Panc1 (cell line): ENCODE results near the gene KRTAP10-6. TPM values are rescaled to one million over a fixed set of nuclear protein-coding genes. Genes with fewer than 3 reads are reported as not detected.

Source experiments
- ATAC-seq: fragments of 200-7000 bp; cut with Tn5 transposase; 2 replicates; pipeline ENCODE4 v1.9.1; 2020; ENCODE audit warnings: mild to moderate bottlenecking, moderate library complexity
- BruUV-seq: library from RNA; stranded (reverse); fragments of 400-500 nt; replicated peaks from 2 replicates; lab custom pipeline; 2021; lab: Mats Ljungman, UMichigan
- CTCF ChIA-PET: fragments of 300-600 bp; sonication (Branson Sonifier 250); formaldehyde crosslinking; loops from one replicate; lab custom pipeline; 2022; ENCODE audit warnings: antibody characterized with exemption; lab: Charles Lee
- POLR2A ChIA-PET: fragments of 300-600 bp; sonication (Branson Sonifier 250); formaldehyde crosslinking; loops from one replicate; lab custom pipeline; 2022; ENCODE audit warnings: antibody characterized with exemption; lab: Charles Lee
- DNase-seq: peaks from one replicate; pipeline ENCODE4 v3.0.0-alpha.2; 2010; ENCODE audit warnings: low read depth, low spot score
- H3K27ac ChIP-seq: 2 replicates; pipeline ENCODE4 v1.5.1; 2011; ENCODE audit warnings: mild to moderate bottlenecking, low read length, inconsistent platforms
- H3K27me3 ChIP-seq: fragments of 200-500 bp; sonication (Bioruptor generic); 2 replicates; pipeline ENCODE4 v1.6.0; 2014; ENCODE audit warnings: low read length, inconsistent platforms; ENCODE audit not compliant: control insufficient read depth, insufficient read depth
- H3K36me3 ChIP-seq: fragments of 200-500 bp; sonication (Bioruptor generic); 2 replicates; pipeline ENCODE4 v1.5.1; 2014; ENCODE audit warnings: inconsistent platforms, mild to moderate bottlenecking, low read length, moderate library complexity; ENCODE audit not compliant: control insufficient read depth, insufficient read depth
- H3K4me1 ChIP-seq: 2 replicates; pipeline ENCODE4 v1.5.1; 2011; ENCODE audit warnings: inconsistent platforms, mild to moderate bottlenecking, low read length, moderate library complexity; ENCODE audit not compliant: control insufficient read depth, insufficient read depth
- H3K4me3 ChIP-seq, 2 experiments: 2 replicates each; pipeline ENCODE4 v1.5.1; 2011 to 2012; ENCODE audit warnings: low read depth in 2 of 2, low read length in 2 of 2, mild to moderate bottlenecking in 2 of 2, inconsistent platforms in 1 of 2, moderate library complexity in 1 of 2
- H3K9me3 ChIP-seq: fragments of 200-500 bp; sonication (Bioruptor generic); 2 replicates; pipeline ENCODE4 v1.5.1; 2014; ENCODE audit warnings: low read depth, mild to moderate bottlenecking, inconsistent platforms, low read length, moderate library complexity; ENCODE audit not compliant: control insufficient read depth, insufficient read depth
- CTCF ChIP-seq: fragments of 450-650 bp; IDR thresholded peaks from 2 replicates; pipeline ENCODE4 v1.5.1; 2017; ENCODE audit warnings: mild to moderate bottlenecking
- POLR2AphosphoS5 ChIP-seq: IDR thresholded peaks from 2 replicates; pipeline ENCODE4 v1.6.1; 2012; ENCODE audit warnings: mild to moderate bottlenecking, low read depth, low read length, moderate library complexity
- REST ChIP-seq, 2 experiments: IDR thresholded peaks; 2 replicates each; pipeline ENCODE4 v1.6.1; 2011 to 2012; ENCODE audit warnings: low read depth in 2 of 2, control low read depth in 1 of 2, low read length in 1 of 2, mild to moderate bottlenecking in 1 of 2, moderate library complexity in 1 of 2; ENCODE audit not compliant: insufficient read depth in 1 of 2
- SIN3A ChIP-seq: IDR thresholded peaks from 2 replicates; pipeline ENCODE4 v1.6.1; 2012; ENCODE audit warnings: low read depth, mild to moderate bottlenecking, low read length, moderate library complexity, borderline replicate concordance; ENCODE audit not compliant: insufficient read depth
- TCF7L2 ChIP-seq: IDR thresholded peaks from 2 replicates; pipeline ENCODE4 v1.6.1; 2011; ENCODE audit warnings: mild to moderate bottlenecking, low read depth, low read length, inconsistent platforms
- in situ Hi-C: cut with HindIII; loops from 2 replicates; pipeline ENCODE4 v1.10.0; 2016; ENCODE audit warnings: low sequenced_read_pairs, low pct_unique_long_range_greater_than_20kb
- intact Hi-C: fragments of 100-400 bp; cut with micrococcal nuclease; formaldehyde crosslinking; loops from one replicate; pipeline ENCODE4 v1.10.0; 2022; ENCODE audit not compliant: unreplicated experiment
- total RNA-seq: library from RNA; stranded (reverse); gene quantifications from one replicate; pipeline ENCODE4 v1.2.1, GENCODE V29; 2021; ENCODE audit not compliant: unreplicated experiment

The KRTAP10-6 gene
- total RNA-seq, 1 experiment from 2014 or later, result not detected

GRCh38 chr21:44564886-44565598, 27.3 kb downstream of the KRTAP10-6 start:
- in situ Hi-C loops (no loop called here), intact Hi-C loops (no loop called here)
- ATAC-seq, result no peak
- no peak overlapping the region for H3K27ac ChIP-seq
- POLR2A ChIA-PET, result no interaction called here
- no peaks in the 10 kb centered on the region for H3K4me1 ChIP-seq
- no peaks in the 10 kb centered on the region for H3K27me3 ChIP-seq
- no TSS peak for BruUV-seq
- TF ChIP-seq POLR2AphosphoS5, result no peak
- TF ChIP-seq REST (IDR thresholded peaks at IDR 0.05; ENCODE audit: insufficient read depth in 1 of 2, low read depth in 2 of 2, low read length in 1 of 2), result no peak
- no peak for TF ChIP-seq TCF7L2
- no peak for TF ChIP-seq CTCF
- TF ChIP-seq SIN3A, result no peak
- no peaks in the 10 kb centered on the region for H3K36me3 ChIP-seq
- no peak for DNase-seq
- CTCF ChIA-PET, result no interaction called here
- H3K4me3 ChIP-seq, result no peak overlapping the region
- no peaks in the 10 kb centered on the region for H3K9me3 ChIP-seq

GRCh38 chr21:44564099-44564498, 28.2 kb downstream of the KRTAP10-6 start:
- intact Hi-C loops, result no loop called here
- CTCF ChIA-PET, result no interaction called here
- TF ChIP-seq CTCF, result no peak
- TF ChIP-seq SIN3A, result no peak
- TF ChIP-seq POLR2AphosphoS5, result no peak

More at GRCh38 chr21:44564099-44564498, 28.2 kb downstream of the KRTAP10-6 start:
- ATAC-seq (no peak), DNase-seq (no peak)
- Histone ChIP-seq H3K36me3 (no peaks in the 10 kb centered on the region), H3K9me3 (no peaks in the 10 kb centered on the region), H3K27ac (no peak overlapping the region), H3K27me3 (no peaks in the 10 kb centered on the region), H3K4me1 (no peaks in the 10 kb centered on the region), H3K4me3 (no peak overlapping the region)
- no TSS peak for BruUV-seq
- POLR2A ChIA-PET, result interaction anchor here (0.6 kb wide), 1 partner anchor 635 kb away, joined by 3 read pairs; no protein-coding TSS in a partner anchor
- in situ Hi-C loops, result no loop called here
